SHP77 (cell line): ENCODE results near the gene LRFN5.
A peak's percentile ranks its signal among the peaks of the same experiment; 100 is the strongest.

Experiments used
- DNase-seq, 2 experiments: peaks; one replicate each; lab custom pipeline; 2025; lab: John Stamatoyannopoulos, UW

The LRFN5 gene

DNA sequence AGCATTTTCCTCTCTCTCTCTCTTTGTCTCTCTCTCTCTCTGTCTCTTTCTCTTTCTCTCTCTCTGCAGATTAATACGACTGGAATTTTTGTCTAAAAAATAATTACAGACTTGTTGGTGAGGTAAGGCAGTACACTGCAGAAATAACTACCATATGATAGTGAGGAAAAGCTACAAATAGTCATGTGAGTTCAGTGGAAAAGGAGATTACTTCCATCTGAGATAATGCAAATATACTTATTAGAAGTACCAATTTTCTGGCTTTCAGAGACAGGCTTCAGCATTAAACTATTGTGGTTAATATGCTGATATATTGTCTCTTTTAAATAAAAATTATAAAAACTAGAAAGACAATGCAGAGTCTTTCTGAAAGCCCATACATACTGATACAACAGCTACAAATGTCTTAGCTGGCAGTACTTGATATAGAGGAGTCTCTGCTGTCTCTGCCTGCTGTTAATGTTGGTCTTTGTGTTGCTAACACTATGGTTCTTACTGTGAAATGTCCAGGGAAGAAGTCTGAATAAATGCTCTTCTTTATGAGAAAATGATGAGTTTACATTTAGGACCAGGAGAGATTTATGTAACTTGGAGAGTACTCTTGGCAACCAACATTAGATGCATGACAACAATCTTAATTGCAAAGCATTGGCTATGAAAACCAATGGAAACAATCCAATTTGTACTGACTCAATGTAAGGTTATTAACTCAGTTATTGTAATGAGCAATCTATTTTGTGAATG, 167.0 kb downstream of the LRFN5 start:
- DNase-seq, result no peak

DNA sequence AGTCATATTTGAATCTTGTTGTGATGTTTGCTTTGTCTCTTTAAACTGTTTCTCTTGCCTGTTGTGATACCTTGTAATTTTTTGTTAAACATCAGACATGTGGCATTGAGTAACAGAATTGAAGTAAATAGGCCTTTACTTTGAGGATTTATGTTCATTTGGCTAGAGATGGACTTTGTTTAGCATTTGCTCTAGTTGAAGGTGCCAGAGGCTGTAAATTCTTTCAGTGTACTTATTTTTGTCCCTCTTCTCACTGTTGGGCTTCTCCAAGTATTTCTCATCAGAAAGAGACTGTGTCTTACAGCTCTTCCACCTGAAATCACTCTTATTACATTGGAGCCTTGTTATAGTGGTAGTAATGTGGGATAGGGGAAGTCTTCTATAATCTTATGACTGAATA, 175.8 kb downstream of the LRFN5 start:
- DNase-seq, result no peak

DNA sequence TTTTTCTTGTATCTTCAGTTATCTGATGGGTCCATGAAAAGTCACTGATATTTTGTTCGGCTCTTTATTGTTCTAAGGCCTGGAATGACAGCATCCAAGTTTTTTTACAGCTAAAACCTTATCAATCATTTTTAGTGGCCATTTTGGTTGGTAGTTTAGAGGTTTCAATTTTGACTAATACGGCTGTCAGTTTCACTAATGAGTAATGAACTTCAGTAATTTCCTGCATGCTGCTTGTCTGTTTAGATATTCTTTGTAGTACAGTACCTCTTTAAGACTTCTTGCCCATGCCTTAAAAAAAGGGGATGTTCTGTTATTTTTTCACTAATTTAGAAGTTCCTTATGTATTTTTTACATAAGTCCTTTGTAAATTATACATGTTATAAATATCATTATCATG, 176.7 kb downstream of the LRFN5 start:
- no peak for DNase-seq

DNA sequence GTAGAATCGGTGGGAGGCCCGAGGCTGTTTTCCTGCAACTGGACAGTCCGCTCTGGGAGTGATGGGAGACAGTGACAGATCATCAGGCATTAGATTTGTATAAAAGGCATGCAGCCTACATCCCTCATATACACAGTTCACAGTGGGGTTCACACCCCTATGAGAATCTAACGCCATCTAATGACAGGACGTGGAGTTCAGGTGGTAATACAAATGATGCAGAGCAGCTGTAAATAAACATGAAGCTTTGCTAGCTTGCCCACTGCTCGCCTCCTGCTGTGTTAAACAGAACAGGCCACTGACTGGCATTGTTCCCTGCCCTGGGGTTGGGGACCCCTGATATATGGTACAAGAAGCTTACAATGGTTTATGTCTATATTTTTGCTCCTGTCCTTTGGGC, 179.0 kb downstream of the LRFN5 start:
- DNase-seq, result peak; percentile 29 to 37

DNA sequence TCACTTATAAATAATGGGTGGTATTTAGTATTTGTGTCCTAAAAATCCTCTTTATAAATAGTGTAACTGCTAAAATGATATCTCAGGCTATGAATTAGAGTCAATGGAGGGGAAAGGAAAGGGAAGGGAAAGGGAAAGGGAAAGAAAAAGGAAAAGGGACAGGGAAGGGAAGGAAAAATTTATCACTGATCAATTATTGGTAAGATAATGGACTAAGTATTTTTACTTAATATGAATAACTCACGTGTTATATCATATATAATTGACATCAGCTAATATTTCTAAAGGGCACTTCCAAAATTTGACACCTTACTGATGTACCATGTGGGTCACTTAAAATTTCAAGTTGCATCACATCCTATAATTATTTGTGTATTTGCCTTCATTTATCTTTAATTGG, 193.1 kb downstream of the LRFN5 start:
- DNase-seq, result no peak

DNA sequence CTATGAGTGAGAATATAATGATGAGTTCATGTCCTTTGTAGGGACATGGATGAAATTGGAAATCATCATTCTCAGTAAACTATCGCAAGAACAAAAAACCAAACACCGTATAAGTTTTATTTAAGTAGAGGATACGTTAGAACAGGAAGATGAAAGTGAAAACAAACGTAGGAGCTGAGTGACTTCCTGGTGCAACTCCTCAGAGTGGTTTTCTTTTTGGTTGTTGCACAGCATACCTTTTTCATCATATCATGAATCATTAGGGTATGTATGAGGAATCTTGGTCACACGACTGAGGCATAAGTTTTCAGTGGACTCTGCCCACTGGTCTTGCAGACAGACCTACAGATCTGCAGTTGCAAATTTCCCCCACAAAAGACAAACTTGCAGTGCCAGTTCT, 199.0 kb downstream of the LRFN5 start:
- no peak for DNase-seq

DNA sequence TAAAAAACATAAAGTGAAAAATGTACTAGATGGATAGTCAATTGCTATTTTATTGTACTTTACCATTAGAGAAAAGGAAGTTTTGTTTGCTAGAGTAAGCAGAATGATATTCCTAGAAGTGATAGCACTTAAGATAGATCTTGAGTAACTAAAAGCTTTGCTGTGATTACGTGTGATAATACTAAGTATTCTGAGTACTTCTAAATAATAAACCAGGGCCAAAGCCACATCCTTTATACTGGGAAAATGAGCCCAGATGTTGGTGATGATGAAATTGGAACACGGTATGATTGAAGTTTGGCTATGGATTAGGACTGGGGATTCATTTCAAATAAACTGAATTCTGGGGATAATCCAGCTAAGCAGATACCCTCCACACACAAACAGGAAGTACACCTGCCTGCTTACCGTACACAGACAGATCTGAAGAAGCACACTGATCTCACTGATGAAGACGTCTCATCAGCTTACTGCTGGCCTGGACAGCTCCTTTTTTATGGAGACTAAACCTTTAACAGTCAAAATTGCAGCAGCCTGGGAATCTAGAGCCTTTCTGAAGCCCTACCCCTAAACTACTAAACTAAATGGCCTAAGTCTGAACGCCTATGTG, 199.8 kb downstream of the LRFN5 start:
- DNase-seq, result no peak

DNA sequence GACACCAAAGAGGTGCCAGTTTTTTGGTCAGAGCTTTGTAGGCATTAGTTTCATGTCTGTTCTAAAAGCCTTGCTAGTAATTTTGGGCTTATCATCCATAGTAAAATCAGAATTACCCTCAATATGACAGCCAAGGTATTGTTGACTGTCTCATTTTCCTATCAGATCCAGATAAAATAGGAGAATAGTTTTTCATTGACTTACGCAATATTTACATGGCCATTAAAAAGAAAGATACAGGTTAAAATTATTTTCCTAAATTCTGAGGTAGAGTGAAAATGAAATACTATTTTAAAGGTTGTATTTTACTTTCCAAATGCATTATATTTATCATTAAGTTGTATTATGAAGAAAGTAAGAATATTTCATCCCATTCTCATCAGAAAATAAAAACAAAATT, 203.7 kb downstream of the LRFN5 start:
- DNase-seq, result no peak

DNA sequence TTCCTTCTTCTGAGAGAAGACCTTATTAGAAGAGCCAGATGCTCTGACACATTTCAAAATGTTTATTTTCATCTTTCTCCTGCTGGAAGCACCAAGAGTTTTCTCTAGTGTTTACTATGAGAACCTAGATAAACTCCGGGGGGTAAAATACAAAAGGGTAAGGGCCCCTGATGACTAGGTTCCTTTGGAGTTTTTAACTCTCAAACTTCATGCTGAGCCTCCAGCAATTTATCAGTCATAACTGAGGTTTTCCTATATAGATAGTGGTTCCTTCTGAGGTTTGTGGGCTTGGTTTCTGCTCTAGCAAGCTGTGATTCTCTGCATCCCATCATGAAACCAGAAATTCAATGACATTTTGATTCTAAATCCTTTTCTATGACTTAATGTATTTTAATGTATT, 210.9 kb downstream of the LRFN5 start:
- DNase-seq, result no peak

DNA sequence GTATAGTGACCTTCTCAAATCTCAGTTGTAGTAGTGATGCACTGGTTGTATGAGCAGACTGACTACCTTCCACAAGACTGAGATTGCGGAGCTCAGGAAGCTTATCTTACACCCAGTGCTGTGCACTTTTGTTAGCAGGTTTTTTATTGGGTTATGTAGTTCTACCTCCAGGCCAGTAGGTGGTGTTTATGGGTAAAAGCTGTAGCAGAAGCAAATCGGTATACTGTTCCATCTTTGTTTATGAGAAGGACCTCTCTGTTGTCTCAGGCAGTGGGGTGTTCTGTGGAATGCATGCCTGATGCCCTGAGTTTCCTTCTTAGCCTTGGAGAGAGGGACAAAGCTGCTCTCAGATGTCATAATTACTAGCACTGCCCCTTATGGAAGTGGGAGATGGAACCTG, 217.8 kb downstream of the LRFN5 start:
- no peak for DNase-seq

DNA sequence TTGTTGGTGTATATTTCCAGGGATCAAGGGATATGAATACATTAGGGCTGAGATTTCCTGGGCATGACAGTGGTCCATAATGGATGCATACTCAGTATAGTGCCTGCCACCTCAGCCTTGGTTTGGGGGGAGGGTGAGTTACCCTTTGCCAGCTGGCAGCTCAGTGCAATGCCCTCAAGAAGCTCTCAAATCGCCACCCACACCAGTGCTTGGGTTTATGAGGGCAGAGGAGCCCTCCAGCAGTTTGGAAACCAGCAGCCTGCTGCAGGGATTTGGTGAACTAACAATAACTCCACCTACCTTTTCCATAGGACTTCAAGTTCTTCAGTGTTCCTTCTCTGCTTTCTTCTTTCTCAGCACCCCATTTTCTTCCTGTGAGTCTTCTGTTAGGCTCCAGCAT, 218.9 kb downstream of the LRFN5 start:
- no peak for DNase-seq

DNA sequence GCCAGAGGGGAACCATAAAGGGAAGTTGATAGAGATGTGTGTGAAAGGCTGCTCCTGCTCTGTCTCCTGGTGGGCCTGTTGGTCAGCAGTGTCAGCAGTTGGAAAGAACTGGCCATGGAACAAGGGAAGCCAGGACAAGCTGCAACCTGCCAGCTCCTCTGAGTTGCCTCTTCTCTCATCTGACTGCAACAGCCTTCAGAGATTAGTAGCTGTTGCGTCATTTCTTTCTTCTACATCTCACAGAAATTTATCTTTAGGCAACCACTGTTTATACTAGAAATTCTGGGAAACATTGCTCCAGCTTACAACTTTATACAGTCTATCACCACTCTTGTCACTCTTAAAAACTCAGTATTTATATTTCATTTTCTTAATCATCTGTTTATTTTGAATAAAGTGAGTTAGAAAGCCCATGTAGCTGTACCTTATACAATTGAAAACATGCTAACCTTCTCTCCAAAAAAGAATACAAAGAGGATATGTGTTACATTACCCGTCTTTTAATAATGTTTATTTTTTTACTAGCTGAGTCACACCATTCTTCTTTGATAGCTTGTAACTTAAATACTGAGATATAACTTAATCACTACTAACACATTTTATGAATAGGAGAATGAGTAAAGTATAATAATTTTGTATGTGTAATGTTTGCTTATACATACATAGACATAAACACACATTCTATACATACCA, 224.2 kb downstream of the LRFN5 start:
- DNase-seq, result peak; percentile 42 to 56

DNA sequence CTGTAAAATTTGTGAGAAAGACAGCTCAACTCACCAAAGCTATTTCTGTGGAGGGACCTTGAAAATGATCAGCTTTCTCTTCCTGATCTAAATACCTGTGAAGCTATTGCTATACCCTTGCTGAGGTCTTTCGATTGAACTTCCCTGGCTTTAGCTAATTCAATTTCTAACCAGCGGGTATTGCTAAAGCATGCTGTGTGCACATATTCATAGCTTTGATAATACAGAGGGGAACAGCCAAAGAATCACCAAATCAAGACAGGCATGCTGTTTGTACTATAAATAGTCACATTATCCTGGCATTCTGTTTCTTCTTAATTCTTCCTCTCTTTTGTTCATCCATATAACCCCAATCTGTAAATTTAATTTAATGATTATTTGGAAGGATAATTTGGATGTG, 233.0 kb downstream of the LRFN5 start:
- no peak for DNase-seq

DNA sequence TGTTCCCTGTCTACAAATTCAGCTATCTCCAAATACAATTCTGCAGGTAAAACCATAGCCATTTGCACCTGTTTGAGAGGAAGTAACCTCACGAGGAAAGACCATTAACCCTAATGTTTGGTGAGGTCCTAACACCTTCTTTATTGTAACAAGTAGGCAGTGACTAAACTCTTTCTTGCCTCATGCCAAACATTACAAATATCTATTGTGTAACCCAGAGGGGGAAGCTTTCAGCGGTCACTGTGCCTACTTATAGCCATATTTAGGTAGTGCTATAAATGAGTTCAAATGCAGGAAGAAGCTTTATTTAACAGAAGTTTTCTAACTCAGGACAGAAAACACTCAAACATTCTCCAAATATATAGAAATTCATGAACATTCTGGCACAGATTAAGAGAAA, 252.7 kb downstream of the LRFN5 start:
- DNase-seq, result no peak

DNA sequence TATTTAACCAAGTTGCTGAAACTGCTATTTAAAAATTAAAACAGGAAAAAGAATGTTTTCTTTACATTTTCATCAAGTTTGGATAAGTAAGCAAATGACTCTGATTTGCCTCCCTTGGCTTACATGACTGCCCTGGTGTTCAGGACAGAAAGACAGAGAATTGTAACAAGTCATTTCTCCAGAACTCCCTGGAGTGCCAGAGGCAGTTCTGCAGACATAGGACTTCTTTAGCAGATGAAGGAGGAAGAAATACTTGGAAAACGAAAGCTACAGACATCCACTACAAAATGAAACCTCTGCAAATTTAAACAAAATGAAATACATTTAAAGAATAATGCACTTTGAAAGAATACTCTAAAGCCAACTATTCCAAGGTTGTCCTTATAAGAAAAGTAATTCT, 253.9 kb downstream of the LRFN5 start:
- DNase-seq, result no peak

DNA sequence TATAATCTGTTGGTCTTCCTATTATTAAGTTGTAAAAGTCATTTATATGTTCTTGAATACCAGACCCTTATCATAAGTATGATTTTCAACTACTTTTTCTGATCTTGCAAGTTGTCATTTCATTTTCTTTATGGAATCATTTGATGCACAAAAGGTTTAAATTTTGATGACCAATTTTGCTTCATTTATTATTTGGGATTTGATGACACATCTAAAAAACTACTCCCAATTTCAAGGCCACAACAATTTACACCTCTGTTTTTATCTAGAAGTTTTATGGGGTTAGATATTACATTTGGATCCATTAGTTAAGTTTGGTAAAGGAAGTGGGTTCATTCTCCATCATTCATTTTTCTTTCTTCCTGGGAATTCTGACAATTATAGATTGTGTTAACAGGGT, 259.2 kb downstream of the LRFN5 start:
- DNase-seq, result no peak

DNA sequence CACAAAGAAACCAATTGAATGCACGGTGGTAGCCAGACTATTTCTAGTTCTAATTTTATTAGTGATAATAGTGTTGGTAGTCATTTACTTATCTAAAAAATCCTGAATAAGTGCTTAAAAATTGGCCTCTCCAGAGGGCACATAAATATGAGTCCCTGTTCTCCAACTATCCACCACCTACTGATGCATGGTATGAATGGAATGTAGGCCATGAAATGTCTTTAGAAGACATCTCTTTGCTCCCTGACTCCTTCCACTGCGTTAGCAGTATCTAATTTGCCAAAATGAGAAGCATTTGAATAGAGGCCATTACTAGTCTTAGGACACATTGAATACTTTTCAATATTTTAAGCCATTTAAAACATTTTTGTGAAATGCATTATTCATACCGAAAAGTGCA, 261.7 kb downstream of the LRFN5 start:
- no peak for DNase-seq

DNA sequence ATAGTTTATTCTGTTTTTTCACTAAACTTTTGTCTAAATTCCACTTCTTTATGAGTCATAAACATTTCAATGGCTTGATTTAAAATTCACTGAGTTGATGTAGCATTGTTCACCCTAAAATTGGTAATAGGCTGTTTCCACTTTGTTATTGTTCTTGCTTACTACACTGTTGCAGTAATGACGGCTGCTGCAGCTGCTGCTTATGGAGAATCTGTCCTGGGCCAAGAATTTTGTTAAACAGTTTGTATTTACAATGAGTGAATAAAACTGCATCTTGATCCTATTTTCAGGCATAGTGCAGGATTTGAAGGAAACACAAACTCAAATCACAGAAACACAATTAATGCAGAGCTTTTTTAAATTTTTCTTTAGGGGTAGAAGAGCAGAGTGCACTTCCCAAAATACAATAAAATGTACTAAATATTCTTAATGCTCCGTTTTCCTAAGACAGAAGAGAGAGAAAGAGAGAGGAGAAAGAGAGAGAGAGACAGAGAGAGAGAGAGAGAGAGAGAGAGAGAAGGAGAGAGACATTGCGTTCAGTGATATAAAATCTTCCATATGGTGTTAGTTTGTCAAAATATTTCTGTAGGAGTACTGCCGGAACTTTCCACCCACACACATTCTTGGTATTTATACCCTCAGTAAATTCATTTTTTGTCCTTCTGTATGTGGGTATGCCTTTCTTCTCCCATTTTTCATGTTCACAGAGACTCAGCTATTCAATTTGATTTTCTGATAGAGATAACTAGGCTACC, 266.4 kb downstream of the LRFN5 start:
- DNase-seq, result no peak

DNA sequence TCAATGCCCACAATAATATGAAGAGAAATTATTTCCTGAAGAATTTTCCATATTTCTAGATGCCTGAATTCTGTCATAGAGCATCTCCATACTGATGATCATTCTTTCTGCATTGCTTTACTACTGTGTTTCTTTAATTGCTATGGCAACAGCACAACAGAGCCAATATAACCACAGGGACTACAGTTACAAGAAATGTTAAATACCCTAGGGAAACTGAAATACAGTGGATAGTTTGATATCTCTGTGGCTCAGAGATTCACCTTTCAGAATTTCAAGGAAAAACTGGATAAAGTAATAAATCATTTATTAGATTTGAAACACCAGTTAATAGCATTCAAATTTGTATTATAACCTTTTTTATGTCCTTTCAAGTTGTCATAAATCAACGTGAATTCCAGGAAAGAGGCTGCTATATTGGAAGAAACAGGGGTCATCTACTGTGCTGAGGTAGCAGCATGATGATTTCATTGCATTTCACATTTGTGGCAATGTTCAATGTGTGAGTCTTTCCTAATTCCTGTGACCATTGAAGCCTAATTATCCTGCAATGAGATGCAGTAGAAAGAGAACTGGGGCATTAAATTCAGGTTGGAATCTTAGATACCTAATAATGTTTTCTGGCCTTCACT, 267.1 kb downstream of the LRFN5 start:
- DNase-seq, result no peak

DNA sequence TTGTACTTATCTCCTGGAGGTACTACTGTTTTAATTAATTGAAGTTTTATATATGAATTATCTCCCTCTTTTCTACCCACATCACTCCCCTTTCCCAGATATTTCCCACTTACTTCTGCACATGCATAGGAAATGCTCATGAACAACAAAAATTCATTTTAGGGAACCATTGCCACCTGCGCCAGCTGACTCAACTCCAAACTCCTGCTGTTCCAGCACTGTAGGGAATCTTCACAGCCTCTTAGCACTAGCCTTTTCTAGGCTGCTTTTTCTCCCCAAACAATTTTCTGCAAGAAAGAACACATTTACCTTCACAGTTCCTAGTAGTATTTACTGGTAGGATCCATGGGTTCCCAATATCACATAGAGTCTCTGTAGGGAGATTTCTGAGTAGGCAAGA, 268.4 kb downstream of the LRFN5 start:
- no peak for DNase-seq

DNA sequence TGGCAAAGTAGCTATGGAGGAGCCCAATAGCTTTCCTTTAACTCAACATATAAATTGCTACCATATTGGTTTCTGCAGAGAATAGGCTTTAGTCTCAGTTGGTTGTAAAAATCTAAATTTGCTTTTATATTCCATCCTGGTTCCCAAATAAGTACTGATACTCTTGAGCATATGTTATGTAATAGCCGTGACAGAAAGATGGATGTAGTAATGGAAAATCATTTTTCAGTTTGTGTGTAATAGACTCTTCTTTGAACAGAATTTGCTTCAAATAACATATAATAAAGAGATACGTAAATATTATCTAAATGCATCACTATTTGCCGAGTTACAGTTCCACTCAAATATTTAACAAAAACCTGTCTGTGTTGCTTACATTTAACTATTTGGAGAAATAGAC, 271.6 kb downstream of the LRFN5 start:
- DNase-seq, result no peak

DNA sequence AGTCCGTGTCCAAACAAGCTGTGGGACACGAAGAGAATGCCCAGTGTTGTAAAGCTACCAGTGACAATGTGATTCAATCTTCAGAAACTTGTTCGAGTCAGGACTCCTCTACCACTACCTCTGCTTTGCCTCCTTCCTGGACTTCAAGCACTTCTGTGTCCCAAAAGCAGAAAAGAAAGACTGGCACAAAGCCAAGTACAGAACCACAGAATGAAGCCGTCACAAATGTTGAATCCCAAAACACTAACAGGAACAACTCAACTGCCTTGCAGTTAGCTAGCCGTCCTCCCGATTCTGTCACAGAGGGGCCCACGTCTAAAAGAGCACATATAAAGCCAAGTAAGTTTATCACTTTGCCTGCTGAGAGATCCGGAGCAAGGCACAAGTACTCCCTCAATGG, 284.9 kb downstream of the LRFN5 start:
- no peak for DNase-seq
